GM18499 (cell line): Measurements from ENCODE around the gene NPDC1.
"Not testable (repeated sequence)": the region's sequence is repeated elsewhere in the genome, so short reads cannot be mapped to it uniquely, and the experiment has no call there.

Experiments used
- ATAC-seq: cut with Tn5 transposase; IDR thresholded peaks from one replicate; pipeline ENCODE4 v1.9.1; 2021; ENCODE audit warnings: moderate number of reproducible peaks; ENCODE audit not compliant: insufficient read depth, unreplicated experiment

NPDC1 gene

GRCh38 chr9:137014776-137015539, 31.0 kb downstream of the NPDC1 start:
- ATAC-seq: no peak

- no peak for ATAC-seq
Observed at GRCh38 chr9:137014166-137014565, 31.8 kb downstream of the NPDC1 start.

- ATAC-seq: no peak
Observed at GRCh38 chr9:137013571-137013940, 32.4 kb downstream of the NPDC1 start.

- no peak for ATAC-seq
Observed at GRCh38 chr9:137012694-137013570, 33.0 kb downstream of the NPDC1 start.

- no peak for ATAC-seq
Observed at GRCh38 chr9:137011907-137012675, 33.9 kb downstream of the NPDC1 start.

GRCh38 chr9:137011156-137011555, 34.8 kb downstream of the NPDC1 start:
- no peak for ATAC-seq

- ATAC-seq: no peak
Observed at GRCh38 chr9:137009938-137010732, 35.8 kb downstream of the NPDC1 start.

- ATAC-seq: no peak
Observed at GRCh38 chr9:137009217-137009616, 36.8 kb downstream of the NPDC1 start.

- no peak for ATAC-seq
Observed at GRCh38 chr9:137008312-137008711, 37.7 kb downstream of the NPDC1 start.

- no peak for ATAC-seq
Observed at GRCh38 chr9:137007816-137008270, 38.1 kb downstream of the NPDC1 start.

GRCh38 chr9:137007108-137007815, 38.7 kb downstream of the NPDC1 start:
- ATAC-seq: no peak

- ATAC-seq: no peak
Observed at GRCh38 chr9:137006116-137007003, 39.6 kb downstream of the NPDC1 start.

- not testable (repeated sequence) for ATAC-seq
Observed at GRCh38 chr9:137004285-137004684, 41.7 kb downstream of the NPDC1 start.

- ATAC-seq: no peak
Observed at GRCh38 chr9:137002646-137003041, 43.3 kb downstream of the NPDC1 start.

GRCh38 chr9:137001857-137002645, 43.9 kb downstream of the NPDC1 start:
- ATAC-seq: no peak

GRCh38 chr9:137000177-137000930, 45.6 kb downstream of the NPDC1 start:
- peak; percentile 63 for ATAC-seq

- ATAC-seq: no peak
Observed at GRCh38 chr9:136997830-136998234, 48.1 kb downstream of the NPDC1 start.
